HT1080 (cell line): ENCODE results near the gene ARTN. TPM values are rescaled to one million over a fixed set of nuclear protein-coding genes. Genes with fewer than 3 reads are reported as not detected.

ENCODE experiments used
- DNase-seq: peaks from one replicate; pipeline ENCODE4 v3.0.0-alpha.2; 2015; ENCODE audit warnings: low read depth
- total RNA-seq: library from RNA; depleted of rRNA; stranded (reverse); fragments of >200 nt; shearing (Covaris generic); gene quantifications from 2 replicates; pipeline ENCODE4 v1.2.3, GENCODE V29; 2014; rRNA removed

ARTN gene
- total RNA-seq, 1 experiment from 2014 or later = 0.32 TPM

DNA sequence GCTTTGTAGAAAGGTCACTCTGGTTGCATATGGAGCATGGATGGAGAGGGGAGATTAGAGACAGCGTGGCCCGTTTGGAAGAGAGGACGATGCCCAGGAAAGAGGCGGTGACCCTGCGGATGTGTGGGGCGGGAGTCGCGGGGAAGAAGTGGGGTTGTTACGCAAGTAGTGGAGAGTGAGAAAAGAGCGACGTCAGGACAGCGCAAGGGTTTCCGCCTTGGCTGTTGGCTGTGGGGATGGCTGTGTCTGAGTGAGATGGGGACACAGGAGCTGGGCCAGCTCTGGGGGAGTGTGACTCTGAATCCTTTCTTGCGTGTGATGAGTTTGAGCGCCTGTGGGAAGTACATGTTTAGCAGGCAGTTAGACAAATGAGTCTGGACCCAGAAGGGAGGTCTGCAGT, 49.2 kb downstream of the ARTN start:
- no peak for DNase-seq

DNA sequence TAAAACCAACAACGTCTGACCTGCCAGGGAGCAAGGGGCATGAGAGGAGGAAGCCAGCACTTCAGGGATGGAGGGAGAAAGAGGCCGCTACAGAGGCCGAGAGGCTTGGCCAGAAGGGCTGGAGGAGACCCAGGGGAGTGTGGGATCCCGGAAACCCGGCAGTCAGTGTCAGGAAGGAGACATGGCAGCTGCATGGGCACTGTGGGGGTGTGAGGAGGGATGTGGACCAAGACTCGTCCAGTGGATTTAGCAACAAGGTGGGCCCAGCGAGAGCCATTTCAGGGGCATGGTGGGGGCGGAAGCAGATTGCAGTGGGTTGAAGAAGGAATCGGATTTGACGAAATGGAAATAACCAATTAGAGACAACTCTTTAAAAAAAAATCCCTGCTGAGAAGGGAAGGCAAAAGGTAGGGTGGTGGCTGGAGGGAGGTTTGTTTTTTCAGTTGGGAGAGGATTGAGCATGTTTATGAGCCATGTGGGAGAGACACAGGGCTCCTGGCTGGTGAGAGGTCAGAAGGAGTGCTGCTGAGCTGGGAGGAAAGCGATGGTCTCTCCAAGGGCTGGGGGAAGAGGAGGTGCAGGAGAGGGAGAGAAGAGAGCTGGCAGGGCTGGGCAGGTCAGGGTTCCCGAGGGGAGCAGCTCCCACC, 49.8 kb downstream of the ARTN start:
- DNase-seq = no peak

DNA sequence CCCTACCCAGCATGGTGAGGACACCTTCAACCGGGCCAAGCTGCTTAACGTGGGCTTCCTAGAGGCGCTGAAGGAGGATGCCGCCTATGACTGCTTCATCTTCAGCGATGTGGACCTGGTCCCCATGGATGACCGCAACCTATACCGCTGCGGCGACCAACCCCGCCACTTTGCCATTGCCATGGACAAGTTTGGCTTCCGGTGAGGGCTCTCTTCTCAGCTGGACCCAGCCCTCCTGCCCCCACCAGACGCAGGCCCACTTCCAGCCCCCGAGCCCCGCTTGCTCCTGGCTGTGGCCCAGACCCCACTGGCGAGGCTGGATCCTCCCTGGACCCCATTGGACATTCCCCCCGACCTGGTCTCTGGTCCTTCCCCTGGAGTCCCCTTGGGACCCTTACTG, 51.3 kb downstream of the ARTN start:
- no peak for DNase-seq

DNA sequence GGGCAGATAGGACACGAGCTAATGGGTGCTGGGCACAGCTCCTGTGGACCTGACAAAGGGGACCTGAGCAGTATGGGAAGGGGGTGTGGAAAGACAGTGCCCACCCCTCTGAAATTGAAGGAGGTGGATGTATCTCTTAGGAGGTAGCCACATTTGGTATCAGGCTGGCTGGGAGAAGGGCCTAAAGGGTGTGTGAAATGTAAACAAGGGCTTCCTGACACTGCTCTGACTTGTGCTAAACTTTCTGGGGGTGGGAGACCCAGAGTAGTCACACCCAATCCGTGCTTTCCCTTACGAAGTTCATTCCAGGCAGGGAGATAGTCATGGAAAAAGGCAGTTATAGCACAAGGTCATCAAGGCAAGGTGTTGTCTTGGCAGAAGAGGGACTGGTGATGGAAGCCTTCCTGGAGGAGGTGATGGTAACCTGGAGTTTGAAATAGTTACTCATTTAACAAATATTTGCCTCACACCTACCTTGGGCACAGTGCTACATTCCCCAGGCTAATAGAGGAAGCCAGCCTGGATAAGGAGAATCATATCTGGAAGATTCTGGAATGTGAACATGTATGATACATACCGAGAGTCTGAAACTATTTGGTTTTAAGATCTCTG, 52.5 kb downstream of the ARTN start:
- no peak for DNase-seq

DNA sequence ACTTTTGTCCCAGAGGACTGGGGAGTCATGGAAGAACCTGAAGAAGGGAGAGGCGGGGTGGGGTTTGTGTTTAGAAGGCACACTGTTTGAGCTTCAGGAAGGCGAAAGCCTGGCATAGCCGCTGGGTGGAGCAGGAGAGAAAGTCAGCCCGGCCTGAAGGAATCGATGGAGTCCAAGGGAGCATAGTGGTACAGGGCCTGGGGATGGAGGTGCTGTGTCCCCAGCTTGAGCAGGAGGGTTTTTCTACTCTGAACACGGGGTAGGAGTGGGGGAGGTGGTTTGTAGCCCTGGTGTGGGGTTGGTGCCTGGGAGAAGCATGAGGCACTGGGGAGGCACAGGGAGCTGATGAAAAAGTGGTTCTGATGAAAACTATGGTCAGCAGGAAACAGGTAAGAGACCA, 53.1 kb downstream of the ARTN start:
- no peak for DNase-seq

Other genes starting within 250 kb of the ARTN start
- gene ST3GAL3, start 226.3 kb upstream of the ARTN start, total RNA-seq = 11.6 and 14.1 TPM in 2 replicates
- 26.6 and 28.3 TPM in 2 replicates for gene IPO13, start 13.1 kb downstream of the ARTN start, total RNA-seq
- 91.4 and 100 TPM in 2 replicates for gene DPH2, start 36.2 kb downstream of the ARTN start, total RNA-seq
- 176 and 229 TPM in 2 replicates for gene ATP6V0B, start 41.2 kb downstream of the ARTN start, total RNA-seq
- gene B4GALT2, start 45.4 kb downstream of the ARTN start, total RNA-seq = 119 and 133 TPM in 2 replicates
- 8.4 and 9.6 TPM in 2 replicates for gene CCDC24, start 57.8 kb downstream of the ARTN start, total RNA-seq
- 4.1 and 6.4 TPM in 2 replicates for gene SLC6A9, start 97.7 kb downstream of the ARTN start, total RNA-seq
- gene KLF17, start 185.0 kb downstream of the ARTN start, total RNA-seq = 0.23 and 0.74 TPM in 2 replicates
- not detected in 2 replicates for gene KLF18, start 207.8 kb downstream of the ARTN start, total RNA-seq